CD1c-positive myeloid dendritic cell (primary cell): Measurements from ENCODE around the gene TRIM67.
"Not testable (repeated sequence)": the region's sequence is repeated elsewhere in the genome, so short reads cannot be mapped to it uniquely, and the experiment has no call there.

Source experiments
- DNase-seq: peaks from one replicate; pipeline ENCODE4 v3.0.0-alpha.2; 2016; ENCODE audit errors: extremely low spot score

The TRIM67 gene

DNA sequence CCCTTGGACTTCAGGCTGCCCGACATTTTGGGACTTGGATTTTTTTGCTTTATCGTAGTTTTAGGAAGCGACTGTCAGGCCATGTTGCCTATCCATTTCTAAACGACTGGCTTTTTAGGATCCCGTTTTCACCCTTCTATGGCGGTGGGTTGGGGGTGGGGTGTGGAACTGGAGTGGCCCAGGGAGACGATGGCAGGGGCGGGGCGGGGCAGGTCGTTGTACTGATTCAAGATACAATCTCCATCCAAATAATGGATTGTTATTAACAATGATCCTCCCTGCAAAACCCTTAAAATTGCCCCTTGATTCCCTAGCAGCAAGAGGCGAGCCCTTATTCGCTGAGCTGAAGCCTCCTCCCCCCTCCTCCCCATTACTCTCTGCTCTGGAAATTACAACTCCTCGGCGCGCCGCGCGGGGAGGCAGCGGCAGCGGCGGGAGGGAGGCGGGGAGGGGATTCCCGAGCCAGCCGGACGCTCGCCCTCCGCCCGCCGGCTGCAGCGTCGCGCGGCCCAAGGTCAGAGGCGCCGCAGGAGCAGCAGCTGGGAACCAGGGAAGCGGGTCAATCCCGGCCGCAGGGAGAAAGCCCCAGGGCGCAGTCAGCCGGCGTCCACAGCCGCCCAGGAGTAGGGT, at the start of gene TRIM67:
TRIM67 (plus strand) TSS at position 392 of the 630 bp plus-strand sequence. CDS start 912 bp downstream, outside the sequence.
- DNase-seq = no peak

DNA sequence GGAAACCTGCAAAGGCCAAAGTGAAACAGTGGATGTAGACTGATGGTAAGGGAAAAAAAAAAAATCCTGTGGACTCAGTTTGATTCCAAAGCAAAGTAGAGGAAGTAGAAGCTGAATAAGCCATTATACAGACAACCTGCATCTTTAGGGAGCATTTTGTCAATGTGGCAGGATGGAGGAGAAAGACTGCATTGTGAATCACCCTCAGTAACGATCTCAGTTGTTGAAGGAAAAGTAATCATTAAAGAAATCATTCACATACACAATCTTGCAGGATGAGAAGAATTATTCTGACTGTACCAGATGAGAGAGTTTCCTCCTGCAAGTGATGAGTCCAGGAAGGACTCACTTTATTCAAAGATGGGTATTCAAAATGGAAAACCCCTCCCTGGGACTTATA, 45.1 kb upstream of the TRIM67 start:
- DNase-seq = no peak

DNA sequence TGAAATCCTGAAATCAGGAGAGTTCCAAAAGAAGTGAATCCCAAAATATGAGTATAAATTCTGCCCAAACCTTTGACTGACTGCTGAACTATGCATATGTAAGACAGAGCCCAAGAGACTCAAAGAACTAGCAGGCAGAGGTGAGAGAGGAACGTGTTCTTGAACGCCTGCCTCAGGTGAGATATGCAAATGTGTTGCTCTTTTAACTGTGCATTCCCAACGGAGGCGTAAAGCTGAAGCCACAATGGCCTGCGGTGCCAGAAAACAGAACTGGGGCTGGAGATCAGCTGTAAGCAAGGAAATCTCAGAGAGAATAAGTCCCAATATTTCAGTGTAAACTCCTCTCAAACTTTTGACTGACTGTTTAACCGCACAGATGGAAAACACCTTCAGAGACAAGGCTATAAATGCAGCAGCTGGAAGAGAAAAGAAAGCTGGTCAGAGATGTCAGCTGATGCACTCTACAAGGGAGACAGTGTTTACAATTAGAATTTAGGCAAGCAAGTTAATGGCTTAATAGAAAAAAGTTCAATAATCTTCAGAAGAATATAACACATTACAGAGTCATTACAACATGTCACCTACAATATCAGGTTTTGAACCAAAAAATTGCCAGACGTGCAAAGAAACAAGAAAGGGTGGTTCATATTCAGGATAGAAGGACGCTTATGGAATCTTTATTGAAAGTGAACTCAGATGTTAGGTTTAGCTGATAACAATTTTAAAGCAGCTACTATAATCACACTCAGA, 43.0 kb upstream of the TRIM67 start:
- no peak for DNase-seq

DNA sequence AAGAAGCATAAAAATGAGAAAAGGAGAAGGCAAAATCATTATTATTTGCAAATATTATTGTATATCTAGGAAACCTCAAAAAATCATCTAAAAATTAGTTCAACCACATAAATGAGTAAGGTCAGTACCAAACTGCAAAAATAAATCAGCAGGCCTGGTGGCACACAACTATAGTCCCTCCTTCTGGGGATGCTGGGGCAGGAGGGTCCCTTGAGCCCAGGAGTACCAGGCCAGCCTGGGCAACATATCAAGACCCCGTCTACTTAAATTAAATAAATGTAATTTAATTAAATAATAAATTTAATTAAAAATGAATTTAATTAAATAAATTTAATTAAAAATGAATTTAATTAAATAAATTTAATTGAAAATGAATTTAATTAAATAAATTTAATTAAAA, 40.3 kb upstream of the TRIM67 start:
- DNase-seq = no peak

DNA sequence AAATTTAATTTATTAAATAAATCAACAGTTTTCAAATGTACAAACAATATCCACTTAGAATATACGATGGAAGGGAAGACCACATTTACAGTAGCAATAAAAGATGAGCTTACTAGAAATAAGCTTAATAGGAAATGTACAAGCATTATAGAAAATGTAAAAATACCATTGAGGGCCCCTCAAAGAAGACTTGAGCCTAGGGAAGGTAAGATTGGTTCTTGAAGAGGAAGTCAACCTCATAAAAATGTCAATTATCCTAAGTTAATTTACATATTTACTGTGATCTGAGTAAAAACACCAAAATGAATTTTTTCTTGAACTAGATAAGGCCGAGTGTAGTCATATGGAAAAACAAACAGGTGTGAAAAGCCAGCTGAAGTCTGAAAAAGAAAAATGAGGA, 39.7 kb upstream of the TRIM67 start:
- DNase-seq = no peak

DNA sequence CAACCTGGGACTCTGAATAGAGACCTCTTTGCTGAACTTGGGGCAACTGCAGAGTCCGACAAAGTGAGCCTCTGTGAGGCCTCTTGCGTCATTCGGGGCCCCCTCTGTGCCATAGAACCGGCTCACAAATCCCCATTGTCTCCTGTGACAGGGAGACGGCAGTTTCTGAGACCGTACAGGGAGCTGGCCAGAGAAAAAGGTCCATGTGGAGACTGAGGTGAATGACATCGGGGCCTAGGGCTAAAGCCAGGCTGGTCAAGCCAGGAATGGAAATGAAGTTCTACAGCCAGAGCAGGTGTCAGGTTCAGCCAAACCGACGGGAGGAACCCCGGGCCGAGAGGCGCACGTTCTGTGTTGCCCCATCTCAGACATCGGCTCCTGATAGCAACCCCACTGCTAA, 37.1 kb upstream of the TRIM67 start:
- no peak for DNase-seq

DNA sequence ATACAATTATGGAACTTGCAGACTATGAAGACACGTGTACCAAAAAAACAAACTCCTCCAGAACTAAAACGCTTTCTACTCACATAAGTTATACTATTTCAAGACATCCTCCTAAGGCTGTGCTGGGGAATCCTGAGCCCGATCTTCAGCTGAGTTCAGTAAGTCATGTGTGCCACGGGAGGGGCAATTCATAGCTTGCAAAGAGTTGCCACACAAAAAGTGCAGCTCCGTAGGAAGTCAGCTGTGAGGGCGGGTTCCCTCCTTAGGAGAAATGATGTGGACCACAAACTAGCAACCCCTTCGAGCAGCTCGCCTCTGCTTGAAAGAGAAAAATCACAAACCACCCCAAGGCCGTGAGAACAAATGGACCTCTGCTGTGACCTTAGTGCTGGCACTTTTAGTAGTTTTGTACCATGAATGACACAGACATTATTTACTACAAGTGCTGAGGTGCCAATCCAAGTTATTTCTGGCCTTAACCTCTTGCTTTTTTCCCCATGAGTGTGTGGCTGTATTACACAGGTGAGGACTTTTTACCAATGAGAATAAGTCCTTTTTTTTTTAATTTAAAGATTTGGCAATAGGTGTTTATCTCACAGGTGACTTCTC, 35.8 kb upstream of the TRIM67 start:
- no peak for DNase-seq

DNA sequence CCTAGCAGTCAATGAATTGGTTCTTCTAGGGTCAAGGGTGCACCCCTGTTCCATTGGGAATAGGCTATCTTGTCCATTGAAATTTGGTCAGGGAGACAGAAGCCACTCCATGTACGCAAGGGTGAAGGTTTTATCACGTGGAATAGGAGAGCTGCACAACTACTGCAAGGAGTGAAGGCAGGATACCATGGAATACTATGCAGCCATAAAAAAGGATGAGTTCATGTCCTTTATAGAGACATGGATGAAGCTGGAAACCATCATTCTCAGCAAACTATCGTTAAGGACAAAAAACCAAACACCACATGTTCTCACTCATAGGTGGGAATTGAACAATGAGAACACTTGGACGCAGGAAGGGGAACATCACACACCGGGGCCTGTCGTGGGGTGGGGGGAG, 34.8 kb upstream of the TRIM67 start:
- not testable (repeated sequence) for DNase-seq

DNA sequence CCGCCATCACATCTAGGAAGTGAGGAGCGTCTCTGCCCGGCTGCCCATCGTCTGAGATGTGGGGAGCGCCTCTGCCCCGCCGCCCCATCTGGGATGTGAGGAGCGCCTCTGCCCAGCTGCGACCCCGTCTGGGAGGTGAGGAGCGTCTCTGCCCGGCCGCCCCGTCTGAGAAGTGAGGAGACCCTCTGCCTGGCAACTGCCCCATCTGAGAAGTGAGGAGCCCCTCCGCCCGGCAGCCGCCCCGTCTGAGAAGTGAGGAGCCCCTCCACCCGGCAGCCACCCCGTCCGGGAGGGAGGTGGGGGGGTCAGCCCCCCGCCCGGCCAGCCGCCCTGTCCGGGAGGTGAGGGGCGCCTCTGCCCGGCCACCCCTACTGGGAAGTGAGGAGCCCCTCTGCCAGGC, 33.4 kb upstream of the TRIM67 start:
- not testable (repeated sequence) for DNase-seq

DNA sequence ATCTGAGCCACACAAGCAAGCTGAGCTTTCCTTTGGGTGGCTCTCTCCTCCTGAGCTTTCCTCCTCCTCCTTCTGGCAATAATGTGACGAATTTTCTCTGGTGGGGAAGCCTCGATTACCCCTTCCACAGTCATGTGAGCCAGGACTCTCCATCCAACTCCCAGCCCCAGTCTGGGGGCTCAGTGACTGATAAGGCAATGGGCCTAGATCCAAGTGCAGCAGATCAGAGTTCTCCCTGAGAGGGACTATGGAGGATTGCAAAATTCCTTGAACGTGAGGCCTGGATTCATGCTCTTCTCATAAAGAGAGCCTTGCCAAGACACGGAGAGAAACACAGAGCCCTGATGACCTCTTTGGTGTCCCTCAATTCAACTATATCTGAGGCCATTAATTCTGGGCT, 31.3 kb upstream of the TRIM67 start:
- DNase-seq = no peak

DNA sequence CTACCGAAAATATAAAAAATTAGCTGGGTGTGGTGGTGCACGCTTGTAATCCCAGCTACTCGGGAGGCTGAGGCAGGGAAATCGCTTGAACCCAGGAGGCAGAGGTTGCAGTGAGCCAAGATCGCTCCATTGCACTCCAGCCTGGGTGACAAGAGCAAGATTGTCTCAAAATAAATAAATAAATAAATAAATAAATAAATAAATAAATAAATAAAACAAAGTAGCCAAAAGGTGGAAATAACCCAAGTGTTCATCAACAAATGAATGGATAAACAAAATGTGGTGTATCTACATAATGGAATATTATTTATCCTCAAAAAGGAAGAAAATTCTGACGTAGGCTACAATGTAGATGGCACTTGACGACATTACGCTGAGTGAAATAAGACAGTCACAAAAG, 29.3 kb upstream of the TRIM67 start:
- not testable (repeated sequence) for DNase-seq

DNA sequence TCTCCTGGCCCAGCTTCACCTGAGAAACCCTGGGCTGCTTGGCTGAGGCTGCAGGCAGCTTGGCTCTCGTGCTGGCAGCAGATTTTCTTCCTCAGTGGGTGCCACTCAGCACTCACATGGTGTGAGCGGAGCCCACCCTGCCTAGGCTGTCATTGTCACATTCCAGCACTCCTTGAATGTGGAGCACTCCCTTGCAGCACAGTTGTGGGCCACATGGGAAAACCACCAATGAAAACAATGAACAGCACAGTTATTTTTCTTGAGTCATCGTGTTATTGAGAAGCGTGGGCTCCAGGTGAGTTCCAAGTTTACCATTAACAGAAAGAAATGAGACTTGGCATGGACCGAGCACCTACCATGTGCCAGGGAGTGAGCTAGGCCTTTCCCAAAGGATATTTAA, 27.2 kb upstream of the TRIM67 start:
- no peak for DNase-seq

DNA sequence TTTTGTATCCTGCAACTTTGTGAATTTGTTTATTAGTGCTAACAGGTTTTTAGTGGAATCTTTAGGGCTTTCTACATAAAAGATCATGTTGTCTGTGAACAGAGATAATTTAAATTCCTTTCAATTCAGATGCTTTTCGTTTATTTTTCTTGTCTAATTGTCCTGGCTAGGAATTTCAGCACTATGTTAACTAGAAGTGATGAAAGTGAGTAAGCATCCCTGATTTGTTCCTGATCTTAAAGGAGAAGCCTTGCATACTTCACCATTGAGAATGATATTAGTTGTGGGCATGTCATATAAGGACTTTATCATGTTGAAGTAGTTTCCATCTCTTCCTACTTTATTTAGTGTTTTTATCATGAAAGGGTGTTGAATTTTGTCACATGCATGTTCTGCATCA, 23.6 kb upstream of the TRIM67 start:
- DNase-seq = no peak

DNA sequence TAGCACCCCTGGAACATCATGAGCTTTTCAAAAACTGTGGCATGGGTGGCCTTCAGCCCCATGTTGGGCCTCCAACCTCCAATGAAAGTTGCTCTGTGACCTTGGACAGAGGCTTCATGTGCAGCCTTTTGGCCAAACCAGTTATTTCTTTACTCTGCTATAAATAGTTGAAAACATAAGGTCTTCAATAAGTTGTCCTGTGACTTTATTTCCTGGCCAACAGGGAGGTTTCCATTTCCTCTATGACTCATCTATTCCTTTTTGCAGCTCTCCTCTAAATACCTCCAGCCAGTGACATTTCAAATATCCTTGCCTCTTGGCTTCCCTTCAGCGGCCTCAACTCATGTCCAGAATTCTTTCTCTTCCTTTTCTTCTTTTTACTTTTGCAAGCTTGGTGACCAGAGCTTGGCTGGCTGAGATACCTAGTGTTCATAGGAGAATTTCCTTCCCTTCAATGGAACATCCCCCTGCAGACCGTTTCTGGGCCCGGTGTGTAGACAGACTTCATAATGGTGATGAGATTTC, 22.7 kb upstream of the TRIM67 start:
- no peak for DNase-seq

DNA sequence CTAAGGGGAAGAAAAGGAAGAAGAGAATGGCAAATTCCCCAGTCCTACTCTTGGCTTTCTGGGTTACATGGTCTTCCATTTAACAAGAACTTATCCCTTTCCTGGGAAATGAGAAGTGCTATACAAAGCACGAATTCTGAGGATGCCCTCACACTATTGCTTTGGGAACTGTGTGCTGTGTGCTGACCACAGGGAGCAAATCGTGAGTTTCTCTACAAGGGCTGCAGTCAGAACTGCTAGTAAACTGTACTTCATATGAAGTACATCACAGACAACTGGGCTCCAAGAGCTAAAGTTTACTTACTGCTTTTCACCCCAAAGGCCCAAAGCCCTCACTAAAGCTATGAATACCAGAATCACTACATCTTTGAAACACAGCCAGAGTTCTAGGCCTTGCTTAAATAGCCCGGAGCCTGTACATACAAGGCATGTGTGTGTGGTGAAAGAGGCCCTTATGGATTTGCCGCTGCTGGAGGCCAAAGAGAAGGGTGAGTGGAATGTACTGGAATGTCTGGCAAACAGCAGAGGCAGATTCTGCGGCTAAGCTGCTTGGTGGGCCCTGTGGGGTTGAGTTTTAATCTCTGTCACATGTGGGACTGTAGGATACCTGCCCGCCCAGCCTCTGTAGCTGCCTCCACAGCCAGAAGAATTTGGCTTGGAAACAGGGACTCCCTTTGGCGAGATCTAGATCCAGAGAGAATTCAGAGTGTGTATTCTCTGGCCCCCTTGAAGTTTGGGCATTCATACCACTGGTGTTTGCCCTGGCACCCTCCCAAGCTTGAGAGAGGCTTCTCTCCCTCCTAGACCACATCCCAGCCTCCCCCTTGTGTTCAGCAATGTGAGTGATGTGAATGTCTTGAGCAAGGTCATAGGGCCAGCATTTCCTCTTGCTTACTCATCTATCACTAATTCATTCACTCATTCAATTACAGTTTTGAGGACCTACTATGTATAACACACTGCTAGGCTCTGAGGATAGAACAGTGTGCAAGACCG, 21.9 kb upstream of the TRIM67 start:
- DNase-seq = no peak

DNA sequence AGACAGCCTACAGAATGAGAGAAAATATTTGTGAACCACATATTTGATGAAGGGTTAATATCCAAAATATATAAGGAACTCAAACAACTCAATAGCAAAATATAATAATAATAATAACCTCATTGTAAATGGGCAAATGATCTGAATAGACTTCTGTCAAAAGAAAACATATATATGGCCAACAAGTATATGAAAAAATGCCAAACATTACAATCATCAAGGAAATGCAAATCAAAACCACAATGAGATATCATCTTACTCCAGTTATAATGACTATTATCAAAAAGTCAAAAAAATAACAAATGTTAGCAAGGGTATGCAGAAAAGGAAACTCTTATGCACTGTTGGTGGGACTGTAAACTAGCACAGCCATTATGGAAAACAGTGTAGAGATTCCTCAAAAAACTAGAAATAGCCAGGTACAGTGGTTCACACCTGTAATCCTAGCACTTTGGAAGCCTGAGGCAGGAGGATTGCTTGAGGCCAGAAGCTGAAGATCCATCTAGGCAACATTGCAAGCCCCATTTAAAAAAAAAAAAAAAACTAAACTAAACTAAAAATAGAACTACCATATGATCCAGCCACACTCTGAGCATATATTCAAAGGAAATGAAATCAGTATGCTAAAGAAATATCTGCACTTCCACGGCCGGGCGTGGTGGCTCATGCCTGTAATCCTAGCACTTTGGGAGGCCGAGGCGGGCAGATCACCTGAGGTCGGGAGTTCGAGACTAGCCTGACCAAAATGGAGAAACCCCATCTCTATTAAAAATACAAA, 17.3 kb upstream of the TRIM67 start:
- DNase-seq = no peak

DNA sequence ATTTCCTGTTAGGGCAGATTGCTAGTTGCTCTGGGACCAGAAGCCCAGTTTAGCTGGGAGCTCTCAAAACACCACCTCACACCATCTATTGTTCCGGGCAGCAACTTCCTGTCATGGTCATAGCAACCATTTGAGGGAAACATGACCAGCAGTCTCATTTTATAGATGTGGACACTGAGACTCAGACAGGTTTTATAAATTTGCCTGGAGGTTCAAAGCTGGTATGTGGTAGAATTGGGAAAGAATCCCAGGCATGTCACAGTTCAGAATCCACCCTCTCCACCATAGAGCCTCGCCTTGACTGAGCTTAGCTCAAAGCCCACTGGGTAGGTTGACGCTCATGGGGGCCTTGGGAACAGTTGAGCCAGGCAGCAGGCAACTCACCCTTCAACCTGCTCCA, 14.0 kb upstream of the TRIM67 start:
- no peak for DNase-seq

DNA sequence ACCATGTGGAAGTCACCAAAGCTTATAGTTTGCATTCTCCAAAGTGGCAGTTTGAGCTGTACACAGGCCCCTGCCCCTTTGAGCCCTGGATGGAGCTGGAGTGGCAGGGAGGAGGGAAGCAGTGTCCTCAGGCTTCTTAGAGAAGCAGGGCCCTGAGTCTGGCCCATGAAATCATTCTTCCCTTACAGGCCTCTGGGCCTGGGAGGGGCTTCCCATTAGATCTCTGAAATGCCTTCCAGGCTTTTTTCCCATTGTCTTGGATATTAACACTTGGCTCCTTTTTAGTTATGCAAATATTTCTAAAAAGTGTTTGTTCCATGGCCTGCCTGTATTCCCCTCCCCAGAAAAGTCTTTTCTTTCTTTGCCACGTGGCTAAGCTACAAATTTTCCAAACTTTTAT, 10.0 kb upstream of the TRIM67 start:
- DNase-seq = no peak

DNA sequence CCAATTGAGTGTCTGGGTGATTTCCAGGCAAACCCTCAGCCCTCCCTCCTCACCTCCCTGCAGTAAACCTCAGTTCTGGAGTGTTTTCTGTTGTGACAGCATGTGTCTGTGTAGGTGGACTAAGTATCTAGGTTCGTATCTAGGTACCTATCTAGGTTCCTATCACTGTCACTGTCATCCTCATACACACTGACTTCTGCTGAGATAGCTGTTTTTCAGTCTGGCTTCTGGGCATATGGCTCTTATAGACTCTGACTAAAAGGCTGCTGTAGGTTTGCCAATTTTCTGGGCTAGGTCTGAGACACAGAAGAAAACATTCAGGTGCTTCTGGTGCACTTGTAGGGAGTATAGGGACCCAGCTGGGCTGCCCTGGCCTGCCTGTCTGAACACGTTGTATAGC, 8.1 kb upstream of the TRIM67 start:
- DNase-seq = no peak

DNA sequence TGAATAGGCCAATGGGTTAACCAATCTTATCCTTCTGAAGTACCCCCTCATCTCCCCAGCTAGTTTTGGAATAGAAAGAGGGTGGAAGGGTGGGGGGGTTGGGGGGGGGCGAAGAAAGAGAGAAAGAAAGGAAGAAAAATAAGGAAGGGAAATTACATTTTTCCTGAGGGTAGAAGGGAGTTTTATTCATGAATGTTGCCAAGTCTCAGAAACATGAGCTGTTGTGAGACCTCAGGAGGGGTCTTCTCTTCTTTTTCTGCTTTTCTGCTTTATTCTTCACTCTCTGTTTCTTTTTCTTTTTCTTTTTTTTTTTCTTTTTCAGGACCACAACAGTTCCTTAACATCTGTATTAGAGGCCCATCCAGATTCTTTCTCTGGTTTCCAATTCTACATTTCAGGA, 6.0 kb upstream of the TRIM67 start:
- no peak for DNase-seq

DNA sequence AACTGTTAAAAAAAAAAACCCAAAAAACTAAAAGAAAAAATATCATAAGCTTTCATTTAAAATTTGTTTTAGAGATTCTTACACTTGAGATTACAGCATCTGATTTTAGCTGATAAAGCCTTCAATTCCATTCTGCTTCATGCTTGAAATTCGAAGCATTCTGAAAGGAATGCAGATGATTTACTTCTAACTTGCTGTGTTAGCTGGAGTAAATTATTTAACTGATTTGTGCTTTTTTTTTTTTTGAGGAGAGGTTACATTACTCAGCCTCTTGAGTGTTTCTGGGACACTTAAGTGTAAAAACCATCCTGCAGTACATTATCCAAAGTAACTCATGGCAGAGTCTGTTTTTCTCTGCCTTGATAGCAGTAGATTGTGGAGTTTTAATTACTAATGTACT, 4.5 kb upstream of the TRIM67 start:
- DNase-seq = no peak
